Activated CD8-positive, alpha-beta T cell treated with anti-CD3 and anti-CD28 coated beads for 36 hours (primary cell): Measurements from ENCODE around the gene SERINC4. TPM values are rescaled to one million over a fixed set of nuclear protein-coding genes. Genes with fewer than 3 reads are reported as not detected.
"Not testable (repeated sequence)": the region's sequence is repeated elsewhere in the genome, so short reads cannot be mapped to it uniquely, and the experiment has no call there.

Experiments
- ATAC-seq: fragments of 200-7000 bp; cut with Tn5 transposase; one replicate; pipeline ENCODE4 v1.10.0; 2021; ENCODE audit warnings: mild to moderate bottlenecking, moderate library complexity
- CTCF ChIA-PET: fragments of 350-600 bp; sonication (Branson Sonifier 250); formaldehyde crosslinking; loops from one replicate; lab custom pipeline; 2021; ENCODE audit warnings: antibody characterized with exemption; lab: Charles Lee
- POLR2A ChIA-PET: fragments of 350-600 bp; sonication (Branson Sonifier 250); formaldehyde crosslinking; loops from one replicate; lab custom pipeline; 2021; ENCODE audit warnings: antibody characterized with exemption; lab: Charles Lee
- DNase-seq: peaks from one replicate; pipeline ENCODE4 v3.0.0-alpha.2; 2020
- H3K27ac Mint-ChIP-seq: one replicate; pipeline ENCODE4 v1.8.0; 2021; ENCODE audit warnings: mild to moderate bottlenecking, mixed read lengths
- H3K27me3 Mint-ChIP-seq: one replicate; pipeline ENCODE4 v1.8.0; 2021; ENCODE audit warnings: mixed read lengths
- H3K36me3 Mint-ChIP-seq: one replicate; pipeline ENCODE4 v1.8.0; 2021; ENCODE audit warnings: low read depth, mixed read lengths
- H3K4me1 Mint-ChIP-seq: one replicate; pipeline ENCODE4 v1.8.0; 2021; ENCODE audit warnings: low read depth, mixed read lengths
- H3K4me3 Mint-ChIP-seq: one replicate; pipeline ENCODE4 v1.8.0; 2021; ENCODE audit warnings: mild to moderate bottlenecking, moderate library complexity, mixed read lengths
- H3K9me3 Mint-ChIP-seq: one replicate; pipeline ENCODE4 v1.8.0; 2021; ENCODE audit warnings: mixed read lengths
- intact Hi-C: fragments of 100-400 bp; cut with micrococcal nuclease; formaldehyde crosslinking; loops from one replicate; pipeline ENCODE4 v1.10.0; 2022
- total RNA-seq, 2 experiments: library from RNA; stranded (reverse); gene quantifications; one replicate each; pipeline ENCODE4 v1.2.3, GENCODE V29; 2021
- TF ChIP-seq, protein P1 (sequence below): fragments of 200-600 bp; IDR thresholded peaks from one replicate; pipeline ENCODE4 v1.8.0; 2022; ENCODE audit warnings: antibody characterized with exemption, mild to moderate bottlenecking

The SERINC4 gene
- total RNA-seq, 2 experiments from 2014 or later: 0.09 TPM; not detected in 1

DNA sequence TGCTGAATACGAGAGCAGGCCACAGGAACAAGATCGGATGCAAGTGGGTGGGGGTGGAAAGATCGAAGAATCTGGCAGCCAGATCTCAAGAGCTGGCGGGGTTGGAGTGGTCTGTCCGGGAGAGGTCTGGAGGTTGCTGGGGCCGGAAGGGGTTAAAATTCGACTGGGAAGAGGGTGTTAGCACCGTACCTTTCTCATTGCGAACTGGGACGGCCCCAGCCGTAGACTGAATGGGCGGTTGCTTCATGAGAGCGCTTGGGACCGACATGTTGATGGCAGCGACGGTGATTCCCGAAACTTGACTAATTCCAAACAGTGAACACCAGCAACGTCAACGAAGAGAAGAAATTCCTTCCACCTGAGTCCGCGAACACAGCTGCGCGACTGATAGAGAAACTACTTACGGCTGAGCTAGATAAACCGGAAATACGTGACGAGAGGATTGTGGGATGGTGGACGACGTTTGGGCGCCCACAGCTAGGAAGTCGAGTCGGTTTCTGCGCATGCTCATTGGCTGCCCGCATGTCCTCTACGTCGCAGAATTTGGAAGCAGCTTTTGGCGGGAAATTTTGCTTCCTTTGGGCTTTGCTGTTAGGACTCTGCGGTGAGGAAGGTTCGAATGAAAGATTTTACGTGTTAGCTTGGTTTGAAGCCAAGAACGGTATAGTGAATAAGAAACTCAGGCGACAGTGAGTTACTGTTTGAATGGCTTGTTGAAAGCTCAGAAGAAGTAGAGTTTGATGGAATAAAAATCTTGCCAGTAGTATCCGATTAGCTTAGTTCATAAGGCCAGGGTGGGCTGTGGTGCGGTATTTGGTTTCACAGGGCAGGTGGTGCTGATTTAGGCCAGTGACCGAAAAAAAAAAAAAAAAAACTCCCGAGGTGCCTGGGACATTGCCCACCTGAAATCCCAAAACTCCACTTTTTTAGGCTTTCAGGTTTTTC, 24.6 kb upstream of the SERINC4 start, which contains the start of gene MFAP1:
MFAP1 (minus strand) TSS at position 389 of the 945 bp plus-strand sequence; CDS start at position 268, 121 bp downstream.
- peak; percentile 95 for DNase-seq
- no peaks in the 10 kb centered on the region for H3K9me3 Mint-ChIP-seq
- peaks cover 52% of the 10 kb centered on the region for H3K36me3 Mint-ChIP-seq
- TF ChIP-seq, protein P1, sequence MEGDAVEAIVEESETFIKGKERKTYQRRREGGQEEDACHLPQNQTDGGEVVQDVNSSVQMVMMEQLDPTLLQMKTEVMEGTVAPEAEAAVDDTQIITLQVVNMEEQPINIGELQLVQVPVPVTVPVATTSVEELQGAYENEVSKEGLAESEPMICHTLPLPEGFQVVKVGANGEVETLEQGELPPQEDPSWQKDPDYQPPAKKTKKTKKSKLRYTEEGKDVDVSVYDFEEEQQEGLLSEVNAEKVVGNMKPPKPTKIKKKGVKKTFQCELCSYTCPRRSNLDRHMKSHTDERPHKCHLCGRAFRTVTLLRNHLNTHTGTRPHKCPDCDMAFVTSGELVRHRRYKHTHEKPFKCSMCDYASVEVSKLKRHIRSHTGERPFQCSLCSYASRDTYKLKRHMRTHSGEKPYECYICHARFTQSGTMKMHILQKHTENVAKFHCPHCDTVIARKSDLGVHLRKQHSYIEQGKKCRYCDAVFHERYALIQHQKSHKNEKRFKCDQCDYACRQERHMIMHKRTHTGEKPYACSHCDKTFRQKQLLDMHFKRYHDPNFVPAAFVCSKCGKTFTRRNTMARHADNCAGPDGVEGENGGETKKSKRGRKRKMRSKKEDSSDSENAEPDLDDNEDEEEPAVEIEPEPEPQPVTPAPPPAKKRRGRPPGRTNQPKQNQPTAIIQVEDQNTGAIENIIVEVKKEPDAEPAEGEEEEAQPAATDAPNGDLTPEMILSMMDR: no peak
- CTCF ChIA-PET: interaction anchor here (0.6 to 1.2 kb wide), 5 partner anchors 15 to 56 kb away, joined by 3 to 4 read pairs (median 3); partner anchors contain the start of genes ELL3 and SERF2
- peak; percentile 84 for ATAC-seq
- H3K27ac Mint-ChIP-seq: peak within 1 kb of the TSS; percentile 99
- no peaks in the 10 kb centered on the region for H3K27me3 Mint-ChIP-seq
- POLR2A ChIA-PET: interaction anchor here (0.5 to 6.1 kb wide), 14 partner anchors 8 to 78 kb away, joined by 3 to 37 read pairs (median 4); partner anchors contain the start of genes ELL3, HYPK, PDIA3 and SERF2
- H3K4me3 Mint-ChIP-seq: peak within 1 kb of the TSS; percentile 94
- intact Hi-C loops: no loop called here
- H3K4me1 Mint-ChIP-seq: peaks cover 49% of the 10 kb centered on the region

DNA sequence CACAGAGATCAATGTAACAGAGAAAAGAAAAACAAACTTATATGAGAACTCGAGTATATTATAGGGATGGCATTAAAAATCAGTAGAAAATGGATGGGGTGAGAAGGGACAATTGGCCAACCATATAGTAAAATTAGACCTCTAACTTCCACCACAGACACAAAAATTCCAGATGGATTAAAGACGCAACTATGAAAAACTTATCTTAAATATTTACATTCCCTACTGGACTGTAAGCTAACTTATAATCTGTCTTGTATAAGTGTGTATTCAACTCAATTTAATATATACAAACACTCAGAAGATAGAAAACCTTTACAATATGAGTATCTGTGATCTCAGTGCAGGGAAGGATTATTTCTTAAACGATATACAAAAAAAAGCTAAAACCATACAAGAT, 21.5 kb upstream of the SERINC4 start:
- TF ChIP-seq, protein P1: no peak

DNA sequence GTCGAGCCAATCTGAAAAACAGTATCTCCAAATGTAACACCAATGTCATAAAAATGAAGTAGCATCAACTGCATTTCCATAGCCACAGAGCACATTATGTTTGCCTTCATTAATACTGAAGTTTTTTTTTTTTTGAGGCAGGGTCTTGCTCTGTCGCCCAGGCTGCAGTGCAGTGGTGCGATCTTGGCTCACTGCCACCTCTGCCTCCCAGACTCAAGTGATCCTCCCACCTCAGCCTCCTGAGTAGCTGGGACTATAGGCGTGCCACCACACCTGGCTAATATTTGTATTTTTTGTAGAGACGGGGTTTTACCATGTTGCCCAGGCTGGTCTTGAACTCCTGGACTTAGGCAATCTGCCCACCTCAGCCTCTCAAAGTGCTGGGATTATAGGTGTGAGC, 15.0 kb upstream of the SERINC4 start:
- DNase-seq, intact Hi-C loops, CTCF ChIA-PET, H3K9me3 Mint-ChIP-seq, POLR2A ChIA-PET, ATAC-seq, H3K4me3 Mint-ChIP-seq, H3K27me3 Mint-ChIP-seq: not testable (repeated sequence)
- peaks cover 11% of the 10 kb centered on the region for H3K4me1 Mint-ChIP-seq
- H3K36me3 Mint-ChIP-seq: peaks cover 52% of the 10 kb centered on the region
- H3K27ac Mint-ChIP-seq: peak overlapping the region; percentile 5

More for the DNA sequence above, 21.5 kb upstream of the SERINC4 start:
- no peaks in the 10 kb centered on the region for H3K27me3 Mint-ChIP-seq
- H3K9me3 Mint-ChIP-seq: no peaks in the 10 kb centered on the region
- peaks cover 40% of the 10 kb centered on the region for H3K36me3 Mint-ChIP-seq
- ChIA-PET CTCF (no interaction called here), POLR2A (interaction anchor here (0.7 to 3.7 kb wide), 4 partner anchors 12 to 29 kb away, joined by 4 to 14 read pairs (median 5); partner anchors contain the start of genes HYPK, SERF2 and SERINC4)
- no peak overlapping the region for H3K27ac Mint-ChIP-seq
- ATAC-seq: no peak
- intact Hi-C loops: no loop called here
- peak overlapping the region; percentile 25 for H3K4me3 Mint-ChIP-seq
- no peak for DNase-seq
- peaks cover 42% of the 10 kb centered on the region for H3K4me1 Mint-ChIP-seq

DNA sequence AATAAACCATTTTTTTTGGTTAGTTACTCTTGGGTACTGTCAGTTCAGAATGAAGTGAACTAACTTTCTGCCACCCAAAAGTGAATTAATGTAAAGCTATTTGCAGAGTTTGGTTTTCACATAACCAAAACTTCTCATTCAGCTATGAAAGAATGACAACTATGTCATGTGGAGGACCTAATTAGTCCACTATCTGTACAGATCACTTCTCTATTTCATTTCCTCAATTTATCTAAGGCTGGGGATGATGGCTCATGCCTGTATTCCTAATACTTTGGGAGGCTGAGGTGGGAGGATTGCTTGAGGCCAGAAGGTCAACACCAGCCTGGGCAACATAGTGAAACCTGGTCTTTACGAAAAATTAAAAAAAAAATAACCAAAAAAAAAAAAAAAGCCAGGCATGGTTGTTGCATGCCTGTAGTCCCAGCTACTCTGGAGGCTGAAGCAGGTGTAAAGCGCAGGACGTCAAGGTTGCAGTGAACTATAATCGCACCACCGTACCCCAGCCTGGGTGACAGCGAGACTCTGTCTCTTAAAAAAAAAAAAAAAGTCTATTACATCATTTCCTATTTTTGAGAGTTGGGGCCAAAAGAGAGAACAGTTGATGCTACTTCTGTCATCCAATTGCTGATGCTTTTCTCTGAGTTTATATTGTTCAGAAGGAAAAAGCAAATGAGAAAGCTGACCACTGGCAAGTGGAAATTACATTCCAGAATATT, 9.1 kb upstream of the SERINC4 start:
- Mint-ChIP-seq H3K27ac (peak overlapping the region; percentile 81), H3K9me3 (no peaks in the 10 kb centered on the region), H3K27me3 (no peaks in the 10 kb centered on the region), H3K4me1 (peaks cover 10% of the 10 kb centered on the region), H3K4me3 (no peak overlapping the region), H3K36me3 (peaks cover 71% of the 10 kb centered on the region)
- POLR2A ChIA-PET: interaction anchor here (1.0 to 2.2 kb wide), 4 partner anchors 9 to 19 kb away, joined by 4 to 9 read pairs (median 6); partner anchors contain the start of genes HYPK, MFAP1 and SERINC4
- ATAC-seq: no peak
- TF ChIP-seq, protein P1: no peak
- CTCF ChIA-PET: interaction anchor here (0.9 to 1.4 kb wide), 3 partner anchors 16 to 39 kb away, joined by 3 to 5 read pairs (median 3); no protein-coding TSS in a partner anchor
- no peak for DNase-seq
- intact Hi-C loops: no loop called here

DNA sequence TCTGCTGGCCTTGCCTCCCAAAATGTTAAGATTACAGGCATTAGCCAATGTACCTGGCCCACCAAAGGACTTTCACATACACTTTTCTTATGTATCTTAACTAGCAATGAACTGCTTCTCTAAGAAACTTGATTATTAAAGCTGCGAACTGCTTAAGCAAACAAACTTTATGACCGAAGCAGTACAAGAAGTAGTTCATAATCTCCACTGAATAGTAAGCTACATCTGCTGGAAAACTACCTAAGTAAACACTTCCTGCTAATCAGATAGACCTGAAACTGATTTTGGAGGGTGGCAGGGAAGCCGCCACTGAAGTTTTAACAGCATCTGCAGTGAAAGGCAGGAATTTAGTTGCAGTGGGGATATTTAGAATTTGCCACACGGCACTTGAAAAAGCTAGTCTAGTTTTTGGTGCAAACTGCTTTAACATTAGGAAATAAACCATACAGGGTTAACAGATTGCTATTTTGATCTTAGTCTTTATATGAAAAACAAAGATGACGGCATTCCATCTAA, 8.5 kb upstream of the SERINC4 start:
- no peak for ATAC-seq
- ChIA-PET POLR2A (interaction anchor here (1.8 to 2.2 kb wide), 2 partner anchors 16 to 19 kb away, joined by 6 to 9 read pairs; partner anchors contain the start of gene MFAP1), CTCF (interaction anchor here (0.9 kb wide), 1 partner anchor 38 kb away, joined by 3 read pairs; no protein-coding TSS in a partner anchor)
- Mint-ChIP-seq H3K36me3 (peaks cover 69% of the 10 kb centered on the region), H3K27me3 (no peaks in the 10 kb centered on the region), H3K9me3 (no peaks in the 10 kb centered on the region), H3K4me3 (no peak overlapping the region), H3K27ac (no peak overlapping the region), H3K4me1 (peaks cover 10% of the 10 kb centered on the region)
- intact Hi-C loops: no loop called here
- TF ChIP-seq, protein P1: no peak
- DNase-seq: no peak

DNA sequence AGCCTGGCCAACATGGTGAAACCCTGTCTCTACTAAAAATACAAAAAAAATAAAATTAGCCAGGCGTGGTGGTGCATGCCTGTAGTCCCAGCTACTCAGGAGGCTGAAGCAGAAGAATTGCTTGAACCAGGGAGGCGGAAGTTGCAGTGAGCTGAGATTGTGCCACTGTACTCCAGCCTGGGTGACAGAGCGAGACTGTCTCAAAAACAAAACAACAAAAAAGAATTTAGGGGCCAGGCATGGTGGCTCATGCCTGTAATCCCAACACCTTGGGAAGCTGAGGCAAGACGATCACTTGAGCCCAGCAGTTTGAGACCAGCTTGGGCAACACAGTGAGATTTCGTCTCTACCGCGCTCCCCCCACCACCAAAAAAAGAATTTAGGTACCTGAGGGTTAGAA, 2.7 kb upstream of the SERINC4 start:
- POLR2A ChIA-PET: interaction anchor here (1.2 to 4.6 kb wide), 5 partner anchors 8 to 23 kb away, joined by 3 to 37 read pairs (median 9); partner anchors contain the start of genes MFAP1, SERF2 and WDR76
- intact Hi-C loops, ATAC-seq: not testable (repeated sequence)

More for the DNA sequence above, 2.7 kb upstream of the SERINC4 start:
- H3K9me3 Mint-ChIP-seq, CTCF ChIA-PET, H3K27ac Mint-ChIP-seq, H3K4me3 Mint-ChIP-seq, DNase-seq, H3K27me3 Mint-ChIP-seq: not testable (repeated sequence)
- H3K36me3 Mint-ChIP-seq: peaks cover 70% of the 10 kb centered on the region
- peaks cover 32% of the 10 kb centered on the region for H3K4me1 Mint-ChIP-seq
